Astrocyte (in vitro differentiated cells and primary cell): ENCODE measurements around the gene MSLN.

Experiments used
- CTCF ChIP-seq: IDR thresholded peaks from 2 replicates; pipeline ENCODE4 v1.5.1; 2011; ENCODE audit warnings: low read depth, mild to moderate bottlenecking, inconsistent platforms, low read length, moderate library complexity; ENCODE audit not compliant: insufficient read depth
- EZH2 ChIP-seq: IDR thresholded peaks from 2 replicates; pipeline ENCODE4 v1.6.1; 2012; ENCODE audit warnings: mild to moderate bottlenecking, low read length, inconsistent platforms; ENCODE audit not compliant: insufficient read depth

DNA sequence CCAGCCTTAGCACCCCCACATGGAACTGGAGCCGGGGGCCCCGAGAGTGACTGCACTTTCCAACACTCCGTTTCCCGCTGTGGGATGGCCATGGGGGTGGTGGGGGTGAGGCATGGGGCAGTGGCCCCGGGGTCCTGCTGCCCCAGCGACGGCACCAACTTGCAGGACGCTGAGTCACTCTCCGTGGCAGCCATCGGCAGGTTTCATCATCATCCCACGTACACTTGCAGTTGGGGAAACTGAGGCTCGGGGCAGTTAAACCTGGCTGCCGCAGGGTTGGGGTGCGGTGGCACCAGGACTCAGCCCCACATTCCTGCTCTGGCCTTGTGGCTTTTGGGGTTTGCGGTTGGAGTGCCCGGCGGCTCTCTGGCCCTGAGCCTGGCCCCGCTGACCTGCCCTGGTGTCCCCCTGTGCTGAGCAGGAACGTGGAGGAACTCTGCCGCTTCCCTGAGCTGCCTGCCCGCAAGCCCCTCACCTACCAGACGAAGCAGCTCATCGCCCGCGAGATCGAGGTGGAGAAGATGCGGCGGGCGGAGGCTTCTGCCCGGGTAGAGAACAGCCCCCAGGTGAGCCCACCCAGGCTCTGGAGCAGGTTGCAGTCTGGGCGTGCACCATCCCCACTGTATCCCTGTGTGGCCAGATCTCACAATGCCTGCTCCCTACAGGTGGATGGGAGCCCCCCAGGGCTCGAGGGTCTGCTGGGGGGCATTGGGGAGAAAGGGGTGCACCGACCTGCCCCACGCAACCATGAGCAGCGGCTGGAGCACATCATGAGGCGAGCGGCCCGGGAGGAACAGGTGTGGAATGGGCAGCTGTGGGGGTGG lies 36.0 kb downstream of the MSLN start:
- no peak for TF ChIP-seq CTCF
- TF ChIP-seq EZH2, result no peak
